Activated CD8-positive, alpha-beta memory T cell treated with anti-CD3 and anti-CD28 coated beads, Interleukin-2, amount 50 U/mL, for 24 hours (primary cell): Measurements from ENCODE around the gene LDB2.
"Not testable (repeated sequence)": the region's sequence is repeated elsewhere in the genome, so short reads cannot be mapped to it uniquely, and the experiment has no call there.

ENCODE experiments used
- DNase-seq: peaks from one replicate; pipeline ENCODE4 v3.0.0-alpha.2; 2020; ENCODE audit errors: extremely low read depth

The LDB2 gene

GRCh38 chr4:16646459-16646858 lies 252.0 kb downstream of the LDB2 start:
- DNase-seq: no peak

GRCh38 chr4:16643893-16644292 lies 254.6 kb downstream of the LDB2 start:
- DNase-seq: no peak

- no peak for DNase-seq
Measured at GRCh38 chr4:16642897-16643296, 255.5 kb downstream of the LDB2 start.

GRCh38 chr4:16641971-16642370 lies 256.5 kb downstream of the LDB2 start:
- DNase-seq: no peak

GRCh38 chr4:16636912-16637630 lies 261.4 kb downstream of the LDB2 start:
- DNase-seq: no peak

GRCh38 chr4:16636304-16636703 lies 262.1 kb downstream of the LDB2 start:
- DNase-seq: no peak

GRCh38 chr4:16629274-16629673 lies 269.2 kb downstream of the LDB2 start:
- DNase-seq: not testable (repeated sequence)

- DNase-seq: not testable (repeated sequence)
Measured at GRCh38 chr4:16628835-16629234, 269.6 kb downstream of the LDB2 start.

- DNase-seq: no peak
Measured at GRCh38 chr4:16627999-16628398, 270.4 kb downstream of the LDB2 start.

- no peak for DNase-seq
Measured at GRCh38 chr4:16626945-16627344, 271.5 kb downstream of the LDB2 start.

- no peak for DNase-seq
Measured at GRCh38 chr4:16622826-16623225, 275.6 kb downstream of the LDB2 start.

GRCh38 chr4:16617435-16617834 lies 281.0 kb downstream of the LDB2 start:
- DNase-seq: no peak

GRCh38 chr4:16617011-16617410 lies 281.4 kb downstream of the LDB2 start:
- no peak for DNase-seq

GRCh38 chr4:16609170-16609758 lies 289.2 kb downstream of the LDB2 start:
- no peak for DNase-seq

GRCh38 chr4:16608611-16609125 lies 289.8 kb downstream of the LDB2 start:
- no peak for DNase-seq

GRCh38 chr4:16608123-16608522 lies 290.3 kb downstream of the LDB2 start:
- no peak for DNase-seq

GRCh38 chr4:16607241-16608066 lies 291.0 kb downstream of the LDB2 start:
- DNase-seq: no peak

- no peak for DNase-seq
Measured at GRCh38 chr4:16606691-16607090, 291.8 kb downstream of the LDB2 start.

GRCh38 chr4:16603178-16603577 lies 295.3 kb downstream of the LDB2 start:
- DNase-seq: no peak

GRCh38 chr4:16598597-16599206 lies 299.7 kb downstream of the LDB2 start:
- no peak for DNase-seq

GRCh38 chr4:16597845-16598596 lies 300.4 kb downstream of the LDB2 start:
- no peak for DNase-seq
